Activated naive CD4-positive, alpha-beta T cell treated with anti-CD3 and anti-CD28 coated beads, Interleukin-2, amount 10 ng/mL, durations not matched to agents 5 hours and 36 hours (primary cell): Measurements from ENCODE around the gene SSC5D. TPM values are rescaled to one million over a fixed set of nuclear protein-coding genes. Genes with fewer than 3 reads are reported as not detected.

Source experiments
- total RNA-seq, 2 experiments: library from RNA; stranded (reverse); gene quantifications; one replicate each; pipeline ENCODE4 v1.2.3, GENCODE V29; 2021

Gene SSC5D
- total RNA-seq, result under 1 TPM; 0.12 to 0.53 TPM

DNA sequence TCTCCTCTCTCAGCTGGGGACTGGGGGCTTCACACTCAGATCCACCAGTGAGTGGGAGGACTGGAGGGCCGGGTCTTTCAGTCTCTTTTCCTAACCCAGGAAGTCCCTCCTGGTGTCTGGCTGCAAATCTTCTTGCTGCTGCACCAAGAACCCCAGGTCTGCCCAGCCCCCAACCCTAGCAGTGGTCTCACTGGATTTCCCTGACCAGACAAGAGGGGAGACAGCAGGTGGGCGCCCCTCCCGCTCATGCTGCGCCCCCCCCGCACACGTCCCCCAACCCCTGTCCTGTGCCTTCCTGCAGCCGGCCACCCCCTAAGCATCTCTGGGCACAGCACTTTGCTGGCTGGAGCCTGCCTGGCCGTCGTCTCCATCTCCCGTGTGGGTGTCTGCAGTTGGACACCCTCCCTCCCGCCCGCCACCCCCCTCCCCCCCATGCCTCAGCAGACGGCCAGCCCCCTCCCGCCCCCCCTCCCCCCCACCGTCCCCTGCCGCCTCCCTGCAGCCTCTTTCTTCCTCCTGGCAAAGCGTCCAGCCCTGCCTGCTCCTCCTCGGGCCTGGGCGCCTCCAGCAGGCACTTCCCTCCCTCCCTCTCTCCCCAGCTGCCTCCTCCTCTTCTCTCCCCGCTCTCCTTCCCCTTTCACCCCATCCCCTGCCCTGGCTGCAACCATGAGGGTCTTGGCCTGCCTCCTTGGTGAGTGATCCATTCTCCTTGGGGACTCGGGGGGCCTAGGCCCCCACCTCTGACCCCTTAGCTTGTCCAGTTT is at the start of gene SSC5D:
SSC5D (plus strand) TSS at position 513 of the 764 bp plus-strand sequence; CDS start at position 667, 154 bp downstream.

DNA sequence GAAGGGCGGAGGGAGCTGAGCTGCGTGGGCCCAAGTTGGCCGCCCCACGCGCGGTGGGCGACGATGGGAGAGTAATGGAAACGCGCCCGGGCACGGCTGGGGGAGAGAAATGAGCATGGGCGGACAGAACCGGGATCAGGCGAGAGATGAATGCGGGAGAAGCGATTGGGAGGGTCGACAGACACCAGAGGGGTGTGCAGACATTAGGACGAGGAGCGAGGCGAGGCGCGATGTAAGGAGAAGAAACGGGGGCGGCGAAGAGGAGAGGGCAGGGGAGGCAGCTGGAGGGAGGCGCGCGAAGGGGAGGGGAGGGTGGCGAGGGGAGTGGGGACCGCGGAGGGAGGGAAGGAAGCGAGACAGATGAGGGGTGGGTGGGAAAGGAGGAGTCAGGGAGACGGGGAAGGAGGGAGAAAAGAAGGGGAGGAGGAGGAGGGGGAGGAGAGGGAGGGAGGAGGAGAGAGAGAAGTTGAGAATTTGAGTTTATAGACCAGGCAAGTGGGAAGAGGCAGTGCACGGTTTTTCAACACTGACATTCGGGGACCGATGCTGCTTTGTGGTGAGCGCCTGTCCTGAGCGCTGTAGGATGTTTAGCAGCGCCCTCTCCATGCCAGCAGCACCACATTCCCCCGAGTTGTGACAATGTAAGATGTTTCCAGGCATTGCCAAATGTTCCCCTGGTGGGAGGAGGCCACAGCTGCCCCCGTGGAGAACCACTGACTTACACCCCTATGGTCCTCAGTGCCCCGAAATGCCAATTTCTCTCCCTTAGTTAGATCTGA is 45.0 kb upstream of the SSC5D start, which contains the start of gene SHISA7:
SHISA7 (minus strand) TSS at position 256 of the 779 bp plus-strand sequence. CDS start 437 bp downstream, outside the sequence.

DNA sequence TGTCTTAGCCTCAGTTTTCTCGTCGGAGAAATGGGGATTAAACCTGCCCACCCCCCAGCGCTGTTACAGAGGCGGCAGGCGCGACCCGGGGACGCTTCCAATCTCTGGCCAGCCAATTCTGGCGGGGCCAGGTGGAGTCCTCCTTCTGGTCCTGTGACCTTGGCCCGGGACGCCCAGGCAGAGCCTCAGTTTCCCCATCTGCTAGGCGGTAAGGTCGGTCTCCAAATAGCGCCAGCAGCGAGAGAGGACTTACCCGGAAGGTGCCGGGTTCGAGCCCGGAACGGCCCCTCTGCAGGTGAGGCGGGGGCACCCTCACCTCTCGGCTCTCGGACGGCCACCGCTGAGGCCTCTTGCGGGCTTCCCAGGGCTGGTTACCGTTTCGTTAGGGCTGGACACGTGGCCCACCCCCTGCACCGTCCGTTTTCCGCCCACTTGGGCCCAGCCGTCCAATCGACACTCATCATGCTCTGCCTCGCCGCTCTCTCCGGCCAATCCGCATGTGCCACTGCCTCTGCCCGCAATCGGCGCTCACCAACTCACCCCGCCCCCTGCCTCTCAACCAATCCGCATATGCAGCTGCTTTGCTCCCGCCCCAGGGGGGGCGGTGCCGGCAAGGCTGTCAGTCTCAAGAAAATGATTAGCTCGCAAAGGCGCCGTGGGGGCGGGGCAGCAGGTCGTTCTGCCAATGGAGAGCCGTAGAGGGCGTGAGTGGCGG is 26.8 kb upstream of the SSC5D start, which contains the start of gene ISOC2:
ISOC2 (minus strand) TSS at position 384 of the 715 bp plus-strand sequence. CDS start 5,156 bp downstream, outside the sequence.

DNA sequence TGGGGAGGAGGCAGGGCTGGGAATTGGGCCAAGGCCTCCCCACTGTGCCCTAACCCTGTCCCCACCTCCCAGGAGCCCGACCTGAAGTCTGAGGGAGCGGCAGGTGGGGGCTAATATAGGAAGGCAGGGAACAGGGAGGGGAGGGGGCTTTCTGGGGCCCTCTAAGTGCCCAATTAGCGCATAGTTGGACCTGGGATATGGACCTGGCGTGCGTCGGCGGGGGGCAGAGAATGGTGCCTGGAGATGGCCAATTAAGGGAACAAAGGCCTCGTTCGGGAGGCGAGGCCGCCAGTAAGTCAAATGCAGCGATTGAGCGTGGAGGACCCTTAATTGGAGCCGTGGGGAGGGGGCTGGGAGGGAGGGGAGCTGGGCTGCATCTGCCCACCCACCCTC is 23.6 kb upstream of the SSC5D start, which contains the start of gene C19orf85:
C19orf85 (minus strand) TSS at position 90 of the 393 bp plus-strand sequence. CDS start 197 bp downstream, outside the sequence.

GRCh38 chr19:55476100-55476775 is 12.0 kb upstream of the SSC5D start, which contains the start of gene ZNF628:
TSS of gene ZNF628 (plus strand) at chr19:55476617. CDS start at chr19:55479911, 3,294 bp downstream.

GRCh38 chr19:55484593-55485438 is 3.4 kb upstream of the SSC5D start, which contains the start of gene NAT14:
TSS of gene NAT14 (plus strand) at chr19:55485188. CDS start at chr19:55485709, 521 bp downstream.

DNA sequence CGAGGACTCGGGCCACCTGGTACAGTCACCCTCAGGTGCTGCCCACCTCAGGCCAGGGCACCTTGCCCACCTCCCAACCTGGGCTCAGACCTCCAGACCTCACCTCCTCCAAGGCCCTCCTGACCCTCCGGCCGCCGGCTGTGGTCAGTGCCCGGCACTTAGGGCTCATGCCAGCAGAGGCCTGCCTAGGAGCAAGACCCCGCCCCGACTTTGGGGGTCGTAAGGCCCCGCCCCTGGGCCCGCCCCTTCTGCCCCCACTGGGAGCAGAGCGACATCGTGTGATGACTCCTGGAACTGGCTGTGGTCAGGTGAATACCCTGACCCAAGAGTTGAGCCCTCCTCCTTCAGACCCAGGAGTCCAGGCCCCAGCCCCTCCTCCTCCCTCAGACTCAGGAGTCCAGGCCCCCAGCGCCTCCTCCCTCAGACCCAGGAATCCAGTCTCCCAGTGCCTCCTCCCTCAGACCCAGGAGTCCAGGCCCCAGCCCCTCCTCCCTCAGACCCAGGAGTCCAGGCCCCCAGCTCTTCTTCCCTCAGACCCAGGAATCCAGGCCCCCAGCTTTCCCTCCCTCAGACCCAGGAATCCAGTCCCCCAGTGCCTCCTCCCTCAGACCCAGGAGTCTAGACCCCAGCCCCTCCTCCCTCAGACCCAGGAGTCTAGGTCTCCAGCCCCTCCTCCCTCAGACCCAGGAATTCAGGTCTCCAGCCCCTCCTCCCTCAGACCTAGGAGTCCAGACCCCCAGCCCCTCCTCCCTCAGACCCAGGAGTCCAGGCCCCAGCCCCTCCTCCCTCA is 48.9 kb downstream of the SSC5D start, which contains the start of gene SBK2:
SBK2 (minus strand) TSS at position 183 of the 790 bp plus-strand sequence. CDS start 839 bp downstream, outside the sequence.

GRCh38 chr19:55545443-55545842 is 57.2 kb downstream of the SSC5D start, which contains the start of gene SBK3:
TSS of gene SBK3 (minus strand) at chr19:55545543. CDS start at chr19:55545543, 0 bp downstream.

Other genes with a start within 250 kb of the SSC5D start
- 100 to 1,000 TPM; 179 to 181 TPM for gene PPP6R1, start 229.4 kb upstream of the SSC5D start, total RNA-seq
- 10 to 100 TPM; 23.0 to 25.5 TPM for gene HSPBP1, start 208.3 kb upstream of the SSC5D start, total RNA-seq
- 1 to 10 TPM; 4.0 to 5.9 TPM for gene BRSK1, start 204.4 kb upstream of the SSC5D start, total RNA-seq
- under 1 TPM in 1 of 2 experiments, not detected in 1; 0.29 TPM for gene TMEM150B, start 163.1 kb upstream of the SSC5D start, total RNA-seq
- gene KMT5C, start 148.6 kb upstream of the SSC5D start, total RNA-seq, result 10 to 100 TPM; 24.2 to 25.6 TPM
- gene COX6B2, start 133.7 kb upstream of the SSC5D start, total RNA-seq, result under 1 TPM in 1 of 2 experiments, not detected in 1; 0.14 TPM
- gene GARIN5B, start 125.2 kb upstream of the SSC5D start, total RNA-seq, result not detected
- gene IL11, start 118.0 kb upstream of the SSC5D start, total RNA-seq, result under 1 TPM; 0.15 to 0.29 TPM
- not detected for gene TMEM190, start 111.6 kb upstream of the SSC5D start, total RNA-seq
- 10 to 100 TPM; 28.2 to 31.1 TPM for gene TMEM238, start 104.1 kb upstream of the SSC5D start, total RNA-seq
- 1,000 to 10,000 TPM; 3,962 to 3,998 TPM for gene RPL28, start 102.5 kb upstream of the SSC5D start, total RNA-seq
- gene UBE2S, start 80.6 kb upstream of the SSC5D start, total RNA-seq, result 100 to 1,000 TPM; 146 to 148 TPM
- not detected for gene SHISA7, start 45.1 kb upstream of the SSC5D start, total RNA-seq
- 10 to 100 TPM; 15.7 to 16.6 TPM for gene ISOC2, start 26.8 kb upstream of the SSC5D start, total RNA-seq
- gene C19orf85, start 23.7 kb upstream of the SSC5D start, total RNA-seq, result not detected
- gene ZNF628, start 11.8 kb upstream of the SSC5D start, total RNA-seq, result 10 to 100 TPM in 1 of 2 experiments, 1 to 10 TPM in 1; 8.2 to 11.3 TPM
- gene NAT14, start 3.2 kb upstream of the SSC5D start, total RNA-seq, result 1 to 10 TPM; 8.7 to 8.8 TPM
- gene SBK2, start 48.7 kb downstream of the SSC5D start, total RNA-seq, result not detected
- gene SBK3, start 57.1 kb downstream of the SSC5D start, total RNA-seq, result not detected
- gene ZNF579, start 92.4 kb downstream of the SSC5D start, total RNA-seq, result 1 to 10 TPM; 6.4 to 7.8 TPM
- gene FIZ1, start 111.1 kb downstream of the SSC5D start, total RNA-seq, result 10 to 100 TPM; 14.7 to 16.3 TPM
- 10 to 100 TPM; 33.7 to 35.0 TPM for gene ZNF524, start 111.9 kb downstream of the SSC5D start, total RNA-seq
- 10 to 100 TPM; 16.1 to 16.2 TPM for gene ZNF865, start 117.2 kb downstream of the SSC5D start, total RNA-seq
- gene ZNF784, start 136.1 kb downstream of the SSC5D start, total RNA-seq, result 1 to 10 TPM; 7.2 to 8.1 TPM
- gene ZNF580, start 152.6 kb downstream of the SSC5D start, total RNA-seq, result 10 to 100 TPM; 41.8 to 50.6 TPM
- 10 to 100 TPM; 39.1 to 39.3 TPM for gene ZNF581, start 155.2 kb downstream of the SSC5D start, total RNA-seq
- gene CCDC106, start 159.8 kb downstream of the SSC5D start, total RNA-seq, result 1 to 10 TPM; 8.8 to 8.9 TPM
- gene U2AF2, start 166.6 kb downstream of the SSC5D start, total RNA-seq, result 100 to 1,000 TPM; 221 to 225 TPM
- gene EPN1, start 186.8 kb downstream of the SSC5D start, total RNA-seq, result 10 to 100 TPM; 55.7 to 56.8 TPM
- gene NLRP9, start 250.0 kb downstream of the SSC5D start, total RNA-seq, result not detected